HL-60 (cell line): ENCODE measurements around the gene ASTN2.

ENCODE experiments used
- DNase-seq, 2 experiments: peaks; one replicate each; pipeline ENCODE4 v3.0.0-alpha.2; 2010 to 2020; ENCODE audit warnings: low read depth in 1 of 2, low spot score in 1 of 2
- H3K27ac ChIP-seq: fragments of 250-450 bp; sonication (Bioruptor Pico); replicated peaks from 2 replicates; pipeline ENCODE4 v1.5.1; 2020; ENCODE audit warnings: mild to moderate bottlenecking, moderate library complexity
- H3K27me3 ChIP-seq: fragments of 250-450 bp; sonication (Bioruptor Pico); 2 replicates; pipeline ENCODE4 v1.5.1; 2021; ENCODE audit warnings: mild to moderate bottlenecking, moderate library complexity; ENCODE audit not compliant: insufficient read depth, poor library complexity, severe bottlenecking
- H3K4me3 ChIP-seq: replicated peaks from 2 replicates; pipeline ENCODE4 v1.5.1; 2011; ENCODE audit warnings: mild to moderate bottlenecking, control low read depth, low read length; ENCODE audit not compliant: insufficient read depth
- CTCF ChIP-seq: IDR thresholded peaks from one replicate; pipeline ENCODE4 v1.5.1; 2011; ENCODE audit warnings: low read length, control low read depth, inconsistent platforms; ENCODE audit not compliant: insufficient read depth
- GABPA ChIP-seq: IDR thresholded peaks from 2 replicates; pipeline ENCODE4 v1.6.1; 2012; ENCODE audit warnings: low read depth
- POLR2AphosphoS5 ChIP-seq: IDR thresholded peaks from 2 replicates; pipeline ENCODE4 v1.6.1; 2012; ENCODE audit warnings: low read depth
- REST ChIP-seq: IDR thresholded peaks from 2 replicates; pipeline ENCODE4 v1.6.1; 2012; ENCODE audit warnings: low read depth; ENCODE audit not compliant: insufficient replicate concordance
- SPI1 ChIP-seq: IDR thresholded peaks from 2 replicates; pipeline ENCODE4 v1.6.1; 2012; ENCODE audit warnings: low read depth, mild to moderate bottlenecking, borderline replicate concordance

The ASTN2 gene

GRCh38 chr9:117365438-117365837 lies 49.4 kb downstream of the ASTN2 start:
- no peak overlapping the region for H3K27ac ChIP-seq
- TF ChIP-seq REST (no peak), CTCF (no peak), POLR2AphosphoS5 (no peak), GABPA (no peak), SPI1 (no peak)
- H3K4me3 ChIP-seq, result no peak overlapping the region
- H3K27me3 ChIP-seq, result no peaks in the 10 kb centered on the region
- no peak for DNase-seq

GRCh38 chr9:117363006-117363405 lies 51.9 kb downstream of the ASTN2 start:
- no peak for DNase-seq
- TF ChIP-seq POLR2AphosphoS5 (no peak), SPI1 (no peak), GABPA (no peak), REST (no peak), CTCF (no peak)
- H3K27ac ChIP-seq, result no peak overlapping the region
- no peaks in the 10 kb centered on the region for H3K27me3 ChIP-seq
- H3K4me3 ChIP-seq, result no peak overlapping the region

GRCh38 chr9:117359910-117360309 lies 54.9 kb downstream of the ASTN2 start:
- Histone ChIP-seq H3K27ac (no peak overlapping the region), H3K27me3 (no peaks in the 10 kb centered on the region), H3K4me3 (no peak overlapping the region)
- DNase-seq, result no peak
- TF ChIP-seq GABPA (no peak), REST (no peak), SPI1 (no peak)

GRCh38 chr9:117355542-117355941 lies 59.3 kb downstream of the ASTN2 start:
- H3K27me3 ChIP-seq, result no peaks in the 10 kb centered on the region

More at GRCh38 chr9:117355542-117355941, 59.3 kb downstream of the ASTN2 start:
- TF ChIP-seq POLR2AphosphoS5 (no peak), SPI1 (no peak), CTCF (no peak)
- Histone ChIP-seq H3K27ac (no peak overlapping the region), H3K4me3 (no peak overlapping the region)
- DNase-seq, result no peak
